ENCODE results near the gene FAXDC2.

Gene FAXDC2

GRCh38 chr5:154797762-154798161 is 52.6 kb downstream of the FAXDC2 start:
- no peak for DNase-seq (ENCODE audit: low read depth in 2 of 2)

GRCh38 chr5:154795235-154795596 is 55.2 kb downstream of the FAXDC2 start:
- no peak for DNase-seq (ENCODE audit: low read depth in 2 of 2)

GRCh38 chr5:154794525-154795234 is 55.7 kb downstream of the FAXDC2 start:
- no peak for DNase-seq (ENCODE audit: low read depth in 2 of 2)

- no peak for DNase-seq (ENCODE audit: low read depth in 2 of 2)
These were observed 56.5 kb downstream of the FAXDC2 start for GRCh38 chr5:154793599-154794524.

GRCh38 chr5:154791535-154791934 is 58.9 kb downstream of the FAXDC2 start:
- DNase-seq (ENCODE audit: low read depth in 2 of 2): no peak

- DNase-seq (ENCODE audit: low read depth in 2 of 2): no peak
These were observed 62.2 kb downstream of the FAXDC2 start for GRCh38 chr5:154788212-154788611.

- no peak for DNase-seq (ENCODE audit: low read depth in 2 of 2)
These were observed 64.0 kb downstream of the FAXDC2 start for GRCh38 chr5:154786414-154786813.

GRCh38 chr5:154784856-154785255 is 65.5 kb downstream of the FAXDC2 start:
- no peak for DNase-seq (ENCODE audit: low read depth in 2 of 2)

GRCh38 chr5:154783774-154784460 is 66.5 kb downstream of the FAXDC2 start:
- DNase-seq (ENCODE audit: low read depth in 2 of 2): no peak

GRCh38 chr5:154782812-154783592 is 67.4 kb downstream of the FAXDC2 start:
- DNase-seq (ENCODE audit: low read depth in 2 of 2): no peak

- no peak for DNase-seq (ENCODE audit: low read depth in 2 of 2)
These were observed 68.1 kb downstream of the FAXDC2 start for GRCh38 chr5:154782326-154782725.

- no peak for DNase-seq (ENCODE audit: low read depth in 2 of 2)
These were observed 70.3 kb downstream of the FAXDC2 start for GRCh38 chr5:154780128-154780527.

- no peak for DNase-seq (ENCODE audit: low read depth in 2 of 2)
These were observed 71.3 kb downstream of the FAXDC2 start for GRCh38 chr5:154779105-154779504.

- no peak for DNase-seq (ENCODE audit: low read depth in 2 of 2)
These were observed 71.9 kb downstream of the FAXDC2 start for GRCh38 chr5:154778534-154778933.

- DNase-seq (ENCODE audit: low read depth in 2 of 2): no peak
These were observed 74.2 kb downstream of the FAXDC2 start for GRCh38 chr5:154776167-154776566.

GRCh38 chr5:154773326-154773725 is 77.1 kb downstream of the FAXDC2 start:
- DNase-seq (ENCODE audit: low read depth in 2 of 2): no peak

- DNase-seq (ENCODE audit: low read depth in 2 of 2): no peak
These were observed 79.0 kb downstream of the FAXDC2 start for GRCh38 chr5:154771383-154771901.

GRCh38 chr5:154770111-154770510 is 80.3 kb downstream of the FAXDC2 start:
- DNase-seq (ENCODE audit: low read depth in 2 of 2): no peak

Measured in activated CD8-positive, alpha-beta memory T cell treated with anti-CD3 and anti-CD28 coated beads for 4 hours (primary cell).